Activated naive CD4-positive, alpha-beta T cell treated with anti-CD3 and anti-CD28 coated beads, Interleukin-2, amount 50 U/mL, for 24 hours (primary cell): ENCODE data around the gene MFAP4.

ENCODE experiments used
- H3K27ac Mint-ChIP-seq: one replicate; pipeline ENCODE4 v1.8.0; 2021; ENCODE audit warnings: mild to moderate bottlenecking, mixed read lengths
- H3K27me3 Mint-ChIP-seq: one replicate; pipeline ENCODE4 v1.8.0; 2021; ENCODE audit warnings: mixed read lengths
- H3K36me3 Mint-ChIP-seq: one replicate; pipeline ENCODE4 v1.8.0; 2021; ENCODE audit warnings: mixed read lengths
- H3K4me1 Mint-ChIP-seq: one replicate; pipeline ENCODE4 v1.8.0; 2021; ENCODE audit warnings: mixed read lengths
- H3K4me3 Mint-ChIP-seq: one replicate; pipeline ENCODE4 v1.8.0; 2021; ENCODE audit warnings: mild to moderate bottlenecking, mixed read lengths
- H3K9me3 Mint-ChIP-seq: one replicate; pipeline ENCODE4 v1.8.0; 2021; ENCODE audit warnings: mixed read lengths

The MFAP4 gene

GRCh38 chr17:19386974-19387920, at the start of gene MFAP4:
Gene MFAP4 (minus strand): TSS chr17:19387190. CDS start chr17:19387155, 35 bp downstream.
- no peak within 1 kb of the TSS for H3K4me3 Mint-ChIP-seq
- no peaks in the 10 kb centered on the region for H3K36me3 Mint-ChIP-seq
- no peaks in the 10 kb centered on the region for H3K27me3 Mint-ChIP-seq
- H3K9me3 Mint-ChIP-seq = no peaks in the 10 kb centered on the region
- peaks cover 5% of the 10 kb centered on the region for H3K4me1 Mint-ChIP-seq
- H3K27ac Mint-ChIP-seq = peak within 1 kb of the TSS; percentile 74

GRCh38 chr17:19433727-19434340, 46.8 kb upstream of the MFAP4 start:
- no peaks in the 10 kb centered on the region for H3K36me3 Mint-ChIP-seq
- no peaks in the 10 kb centered on the region for H3K9me3 Mint-ChIP-seq
- H3K4me3 Mint-ChIP-seq = no peak overlapping the region
- H3K4me1 Mint-ChIP-seq = no peaks in the 10 kb centered on the region
- H3K27ac Mint-ChIP-seq = peak overlapping the region; percentile 20
- H3K27me3 Mint-ChIP-seq = peaks cover 2% of the 10 kb centered on the region

- Mint-ChIP-seq H3K9me3 (no peaks in the 10 kb centered on the region), H3K36me3 (no peaks in the 10 kb centered on the region), H3K4me3 (no peak overlapping the region), H3K4me1 (no peaks in the 10 kb centered on the region), H3K27ac (no peak overlapping the region), H3K27me3 (peaks cover 2% of the 10 kb centered on the region)
These were observed 46.3 kb upstream of the MFAP4 start for GRCh38 chr17:19433255-19433654.

- no peaks in the 10 kb centered on the region for H3K4me1 Mint-ChIP-seq
- no peaks in the 10 kb centered on the region for H3K36me3 Mint-ChIP-seq
- no peaks in the 10 kb centered on the region for H3K9me3 Mint-ChIP-seq
- peaks cover 2% of the 10 kb centered on the region for H3K27me3 Mint-ChIP-seq
- H3K4me3 Mint-ChIP-seq = no peak overlapping the region
- no peak overlapping the region for H3K27ac Mint-ChIP-seq
These were observed 44.7 kb upstream of the MFAP4 start for GRCh38 chr17:19431691-19432090.

GRCh38 chr17:19426631-19427030, 39.6 kb upstream of the MFAP4 start:
- Mint-ChIP-seq H3K27ac (no peak overlapping the region), H3K4me1 (no peaks in the 10 kb centered on the region), H3K27me3 (peaks cover 2% of the 10 kb centered on the region), H3K36me3 (no peaks in the 10 kb centered on the region), H3K4me3 (no peak overlapping the region), H3K9me3 (no peaks in the 10 kb centered on the region)

- no peaks in the 10 kb centered on the region for H3K36me3 Mint-ChIP-seq
- no peaks in the 10 kb centered on the region for H3K4me1 Mint-ChIP-seq
- no peaks in the 10 kb centered on the region for H3K9me3 Mint-ChIP-seq
- H3K4me3 Mint-ChIP-seq = no peak overlapping the region
- H3K27ac Mint-ChIP-seq = no peak overlapping the region
- peaks cover 2% of the 10 kb centered on the region for H3K27me3 Mint-ChIP-seq
These were observed 38.2 kb upstream of the MFAP4 start for GRCh38 chr17:19424934-19425868.

- H3K9me3 Mint-ChIP-seq = no peaks in the 10 kb centered on the region
- no peaks in the 10 kb centered on the region for H3K36me3 Mint-ChIP-seq
- no peaks in the 10 kb centered on the region for H3K27me3 Mint-ChIP-seq
- no peaks in the 10 kb centered on the region for H3K4me1 Mint-ChIP-seq
- H3K27ac Mint-ChIP-seq = no peak overlapping the region
- H3K4me3 Mint-ChIP-seq = no peak overlapping the region
These were observed 34.9 kb upstream of the MFAP4 start for GRCh38 chr17:19421926-19422325.

- Mint-ChIP-seq H3K4me3 (no peak overlapping the region), H3K27me3 (no peaks in the 10 kb centered on the region), H3K9me3 (no peaks in the 10 kb centered on the region), H3K27ac (no peak overlapping the region), H3K4me1 (no peaks in the 10 kb centered on the region), H3K36me3 (no peaks in the 10 kb centered on the region)
These were observed 34.2 kb upstream of the MFAP4 start for GRCh38 chr17:19421219-19421618.

- no peaks in the 10 kb centered on the region for H3K27me3 Mint-ChIP-seq
- H3K9me3 Mint-ChIP-seq = no peaks in the 10 kb centered on the region
- no peaks in the 10 kb centered on the region for H3K4me1 Mint-ChIP-seq
- H3K4me3 Mint-ChIP-seq = no peak overlapping the region
- no peaks in the 10 kb centered on the region for H3K36me3 Mint-ChIP-seq
- H3K27ac Mint-ChIP-seq = no peak overlapping the region
These were observed 31.4 kb upstream of the MFAP4 start for GRCh38 chr17:19418251-19418992.

GRCh38 chr17:19417611-19418010, 30.6 kb upstream of the MFAP4 start:
- no peak overlapping the region for H3K4me3 Mint-ChIP-seq
- H3K27me3 Mint-ChIP-seq = no peaks in the 10 kb centered on the region
- no peaks in the 10 kb centered on the region for H3K36me3 Mint-ChIP-seq
- no peaks in the 10 kb centered on the region for H3K4me1 Mint-ChIP-seq
- no peak overlapping the region for H3K27ac Mint-ChIP-seq
- H3K9me3 Mint-ChIP-seq = no peaks in the 10 kb centered on the region

- Mint-ChIP-seq H3K4me3 (no peak overlapping the region), H3K36me3 (no peaks in the 10 kb centered on the region), H3K9me3 (no peaks in the 10 kb centered on the region)
These were observed 29.1 kb upstream of the MFAP4 start for GRCh38 chr17:19415806-19416775.

GRCh38 chr17:19415311-19415710, 28.3 kb upstream of the MFAP4 start:
- no peak overlapping the region for H3K4me3 Mint-ChIP-seq
- H3K36me3 Mint-ChIP-seq = no peaks in the 10 kb centered on the region
- no peaks in the 10 kb centered on the region for H3K27me3 Mint-ChIP-seq
- no peaks in the 10 kb centered on the region for H3K4me1 Mint-ChIP-seq
- no peak overlapping the region for H3K27ac Mint-ChIP-seq
- H3K9me3 Mint-ChIP-seq = no peaks in the 10 kb centered on the region

More at GRCh38 chr17:19415806-19416775, 29.1 kb upstream of the MFAP4 start:
- H3K27me3 Mint-ChIP-seq = no peaks in the 10 kb centered on the region
- H3K27ac Mint-ChIP-seq = no peak overlapping the region
- H3K4me1 Mint-ChIP-seq = no peaks in the 10 kb centered on the region

GRCh38 chr17:19414396-19415280, 27.6 kb upstream of the MFAP4 start:
- no peaks in the 10 kb centered on the region for H3K9me3 Mint-ChIP-seq
- no peaks in the 10 kb centered on the region for H3K4me1 Mint-ChIP-seq
- no peak overlapping the region for H3K27ac Mint-ChIP-seq
- no peaks in the 10 kb centered on the region for H3K36me3 Mint-ChIP-seq
- no peaks in the 10 kb centered on the region for H3K27me3 Mint-ChIP-seq
- no peak overlapping the region for H3K4me3 Mint-ChIP-seq
